AG08395 (cell line): Measurements from ENCODE around the gene SEC14L3.

Experiments used
- DNase-seq: peaks from one replicate; pipeline ENCODE4 v3.0.0; 2012; ENCODE audit warnings: mixed read lengths, low spot score

SEC14L3 gene

GRCh38 chr22:30444632-30445437, 27.0 kb downstream of the SEC14L3 start:
- DNase-seq, result peak; percentile 71

GRCh38 chr22:30441088-30441487, 30.7 kb downstream of the SEC14L3 start:
- no peak for DNase-seq

- no peak for DNase-seq
Observed at GRCh38 chr22:30439836-30440235, 32.0 kb downstream of the SEC14L3 start.

- DNase-seq, result no peak
Observed at GRCh38 chr22:30439226-30439625, 32.6 kb downstream of the SEC14L3 start.

- DNase-seq, result no peak
Observed at GRCh38 chr22:30438559-30438958, 33.3 kb downstream of the SEC14L3 start.

- DNase-seq, result no peak
Observed at GRCh38 chr22:30436196-30436595, 35.6 kb downstream of the SEC14L3 start.

- no peak for DNase-seq
Observed at GRCh38 chr22:30435674-30436126, 36.1 kb downstream of the SEC14L3 start.

GRCh38 chr22:30434843-30435242, 37.0 kb downstream of the SEC14L3 start:
- no peak for DNase-seq

- DNase-seq, result no peak
Observed at GRCh38 chr22:30433773-30434172, 38.0 kb downstream of the SEC14L3 start.

GRCh38 chr22:30433227-30433626, 38.6 kb downstream of the SEC14L3 start:
- DNase-seq, result no peak

- no peak for DNase-seq
Observed at GRCh38 chr22:30432520-30432919, 39.3 kb downstream of the SEC14L3 start.

GRCh38 chr22:30432096-30432495, 39.7 kb downstream of the SEC14L3 start:
- DNase-seq, result no peak

GRCh38 chr22:30430933-30431332, 40.9 kb downstream of the SEC14L3 start:
- DNase-seq, result no peak

GRCh38 chr22:30429887-30430286, 41.9 kb downstream of the SEC14L3 start:
- no peak for DNase-seq

- no peak for DNase-seq
Observed at GRCh38 chr22:30427871-30428270, 43.9 kb downstream of the SEC14L3 start.

GRCh38 chr22:30426388-30427353, 45.1 kb downstream of the SEC14L3 start:
- peak; percentile 80 for DNase-seq

GRCh38 chr22:30425616-30426387, 46.0 kb downstream of the SEC14L3 start, which contains the start of gene MTFP1:
TSS of gene MTFP1 (plus strand) at chr22:30425768. CDS start at chr22:30425880, 112 bp downstream.
- DNase-seq, result peak; percentile 48

- no peak for DNase-seq
Observed at GRCh38 chr22:30425327-30425615, 46.5 kb downstream of the SEC14L3 start.

- no peak for DNase-seq
Observed at GRCh38 chr22:30424534-30425326, 47.1 kb downstream of the SEC14L3 start.

- peak; percentile 99 for DNase-seq
Observed at GRCh38 chr22:30423959-30424533, 47.8 kb downstream of the SEC14L3 start.
